ENCODE results near the gene CAMKK2.
"Not testable (repeated sequence)": the region's sequence is repeated elsewhere in the genome, so short reads cannot be mapped to it uniquely, and the experiment has no call there.

Gene CAMKK2

DNA sequence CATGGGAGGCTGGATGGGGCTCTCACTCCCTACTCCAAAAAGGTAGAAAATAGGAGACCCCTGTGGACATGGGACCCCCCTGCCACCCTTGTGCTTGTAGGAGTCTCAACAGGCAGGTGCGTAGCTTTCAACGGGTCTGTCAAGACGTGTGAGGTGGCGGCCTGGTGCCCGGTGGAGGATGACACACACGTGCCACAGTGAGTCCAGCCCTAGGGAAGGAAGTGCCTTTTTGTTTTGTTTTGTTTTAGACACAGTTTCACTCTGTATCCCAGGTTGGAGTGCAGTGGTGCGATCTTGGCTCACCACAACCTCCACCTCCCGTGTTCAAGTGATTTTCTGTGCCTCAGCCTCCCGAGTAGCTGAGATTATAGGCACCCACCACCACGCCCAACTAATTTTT, 73.7 kb downstream of the CAMKK2 start:
- DNase-seq, result no peak

DNA sequence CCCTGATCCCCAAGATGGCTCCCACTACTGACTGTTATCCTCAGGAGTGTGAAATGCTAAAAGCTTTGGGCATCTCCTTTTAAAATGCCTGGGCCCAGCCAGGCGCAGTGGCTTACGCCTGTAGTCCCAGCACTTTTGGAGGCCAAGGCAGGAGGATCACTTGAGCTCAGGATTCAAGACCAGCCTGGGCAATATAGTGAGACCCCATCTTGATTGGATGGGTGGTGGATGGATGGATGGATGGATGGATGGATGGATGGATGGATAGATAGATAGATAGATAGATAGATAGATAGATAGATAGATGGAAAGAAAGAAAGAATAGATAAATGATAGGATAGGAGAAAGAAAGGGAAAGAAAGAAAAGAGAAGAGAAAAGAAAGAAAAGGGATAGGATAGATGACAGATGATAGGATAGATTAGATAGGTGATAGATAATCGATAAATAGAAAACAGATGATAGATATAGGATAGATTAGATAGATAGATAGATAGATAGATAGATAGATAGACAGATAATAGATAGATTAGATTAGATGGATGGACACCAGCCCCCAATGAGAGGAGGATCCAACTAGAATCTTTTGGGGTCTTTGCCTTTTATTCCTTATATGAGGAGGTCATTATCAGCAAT, 77.0 kb downstream of the CAMKK2 start:
- no peak for DNase-seq

DNA sequence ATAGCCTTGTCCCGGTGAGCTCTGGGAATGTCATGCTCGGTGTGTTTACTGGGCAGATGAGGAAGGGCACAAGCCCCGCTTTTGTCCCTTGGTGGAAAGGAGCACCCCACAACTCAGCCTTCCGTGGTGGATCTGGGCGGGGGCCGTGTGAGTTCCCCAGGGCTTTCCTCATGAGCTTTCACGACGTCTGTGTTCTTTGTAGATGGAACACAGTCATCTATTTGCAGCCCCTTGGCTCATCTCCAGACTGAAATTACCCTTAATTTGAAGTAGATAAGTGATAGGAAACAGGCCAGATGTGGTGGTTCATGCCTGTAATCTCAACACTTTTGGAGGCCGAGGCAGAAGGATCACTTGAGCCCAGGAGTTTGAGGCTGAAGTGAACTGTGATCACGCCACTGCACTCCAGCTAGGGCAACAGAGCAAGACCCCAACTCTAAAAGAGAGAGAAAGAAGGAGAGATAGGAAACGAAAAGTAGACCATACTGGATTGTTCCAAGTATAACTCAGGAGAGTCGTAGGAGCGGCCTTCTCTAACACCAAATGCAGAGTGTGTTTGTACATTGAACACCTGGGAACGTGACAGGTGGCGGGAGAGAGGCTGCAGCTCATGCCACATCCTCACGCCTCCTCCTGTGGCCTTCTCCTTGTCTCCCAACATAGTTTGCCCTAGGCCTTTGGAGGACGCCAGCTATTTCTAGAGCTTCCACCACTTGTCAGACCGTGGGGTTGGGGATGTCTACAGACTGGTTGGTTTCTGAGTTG, 77.7 kb downstream of the CAMKK2 start:
- DNase-seq, result no peak

DNA sequence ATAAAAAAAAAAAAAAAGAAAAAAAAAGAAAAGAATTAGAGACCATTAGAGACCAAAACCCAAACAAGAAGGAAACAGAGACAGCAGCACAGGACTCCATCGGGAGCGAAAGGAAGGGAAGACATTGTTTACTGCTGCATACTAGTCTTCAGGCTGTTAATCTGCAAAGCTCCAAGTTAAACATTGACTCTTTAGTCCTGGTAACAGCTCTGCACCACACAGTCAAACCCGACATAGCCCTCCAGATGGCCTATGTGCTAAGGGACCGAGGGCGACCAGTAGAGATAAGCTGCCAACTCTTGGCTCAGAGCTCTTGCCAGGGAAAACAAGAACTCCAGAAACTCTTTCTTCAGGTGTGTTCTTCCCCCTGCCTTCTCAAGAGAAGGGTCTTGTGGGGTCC, 78.7 kb downstream of the CAMKK2 start:
- peak in 1 of 14 donors; percentile 47 for DNase-seq

DNA sequence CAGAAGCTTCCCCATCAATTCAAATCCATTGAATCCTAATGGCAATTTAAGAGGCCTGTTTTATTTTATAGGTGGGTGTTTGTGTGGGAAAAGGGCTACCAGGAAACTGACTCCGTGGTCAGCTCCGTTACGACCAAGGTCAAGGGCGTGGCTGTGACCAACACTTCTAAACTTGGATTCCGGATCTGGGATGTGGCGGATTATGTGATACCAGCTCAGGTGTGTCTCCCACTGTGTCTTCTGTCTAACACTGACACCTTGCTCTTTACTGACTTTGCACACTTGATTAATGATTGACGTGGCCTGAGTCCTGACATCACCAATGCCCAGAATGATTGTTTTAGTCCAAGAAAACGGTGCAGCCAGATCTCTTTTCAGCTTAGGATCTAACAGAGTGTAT, 79.4 kb downstream of the CAMKK2 start:
- DNase-seq, result no peak

DNA sequence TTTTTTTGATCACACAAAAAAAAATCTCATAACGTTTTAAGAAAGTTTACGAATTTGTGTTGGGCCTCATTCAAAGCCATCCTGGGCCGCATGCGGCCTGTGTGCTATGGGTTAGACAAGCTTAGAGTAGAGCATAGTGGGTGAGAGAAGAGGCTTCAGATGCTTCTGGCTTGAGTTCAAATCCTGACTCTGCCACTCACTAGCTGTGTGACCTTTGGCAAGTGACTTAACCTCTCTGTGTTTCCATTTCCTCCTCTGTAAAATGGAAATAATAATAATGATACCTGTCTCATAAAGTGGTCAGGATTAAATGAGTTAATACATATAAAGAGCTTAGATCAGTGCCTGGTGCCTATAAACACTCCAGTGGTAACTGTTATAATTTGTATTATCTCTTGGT, 80.4 kb downstream of the CAMKK2 start:
- DNase-seq, result no peak

DNA sequence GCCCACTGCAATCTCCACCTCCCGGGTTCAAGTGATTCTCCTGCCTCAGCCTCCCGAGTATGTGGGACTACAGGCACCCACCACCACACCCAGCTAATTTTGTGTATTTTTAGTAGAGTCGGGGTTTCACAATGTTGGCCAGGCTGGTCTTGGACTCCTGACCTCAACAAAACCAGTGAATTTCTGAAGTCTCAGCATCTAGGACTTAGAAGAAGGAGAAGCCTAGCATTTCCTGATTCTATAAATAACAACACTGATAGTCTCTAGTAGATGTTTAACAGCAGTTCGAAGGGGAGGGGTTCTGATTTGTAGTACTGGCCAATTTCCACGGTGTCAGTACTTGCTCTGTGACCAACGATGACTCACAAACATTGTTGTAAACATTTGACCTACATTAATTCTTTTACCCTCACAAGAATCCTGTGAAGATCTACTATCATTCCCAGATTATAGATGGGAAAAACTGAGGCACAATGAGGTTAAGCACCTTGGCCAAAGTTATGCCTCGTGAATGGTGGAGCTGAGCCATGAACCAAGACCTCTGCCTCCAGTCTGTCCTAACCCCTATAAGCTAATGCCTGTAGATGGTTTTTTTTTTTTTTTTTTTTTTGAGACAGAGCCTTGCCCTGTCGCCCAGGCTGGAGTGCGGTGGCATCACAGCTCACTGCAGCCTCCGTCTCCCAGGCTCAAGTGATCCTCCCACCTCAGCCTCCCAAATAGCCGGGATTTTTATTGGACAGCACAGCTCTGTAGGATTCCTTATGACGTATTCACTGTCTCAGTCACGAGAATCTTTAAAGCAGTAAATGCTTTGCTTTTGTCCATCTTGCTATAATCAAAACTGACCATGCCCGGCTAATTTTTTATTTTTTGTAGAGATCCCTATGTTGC, 81.4 kb downstream of the CAMKK2 start:
- no peak for DNase-seq

DNA sequence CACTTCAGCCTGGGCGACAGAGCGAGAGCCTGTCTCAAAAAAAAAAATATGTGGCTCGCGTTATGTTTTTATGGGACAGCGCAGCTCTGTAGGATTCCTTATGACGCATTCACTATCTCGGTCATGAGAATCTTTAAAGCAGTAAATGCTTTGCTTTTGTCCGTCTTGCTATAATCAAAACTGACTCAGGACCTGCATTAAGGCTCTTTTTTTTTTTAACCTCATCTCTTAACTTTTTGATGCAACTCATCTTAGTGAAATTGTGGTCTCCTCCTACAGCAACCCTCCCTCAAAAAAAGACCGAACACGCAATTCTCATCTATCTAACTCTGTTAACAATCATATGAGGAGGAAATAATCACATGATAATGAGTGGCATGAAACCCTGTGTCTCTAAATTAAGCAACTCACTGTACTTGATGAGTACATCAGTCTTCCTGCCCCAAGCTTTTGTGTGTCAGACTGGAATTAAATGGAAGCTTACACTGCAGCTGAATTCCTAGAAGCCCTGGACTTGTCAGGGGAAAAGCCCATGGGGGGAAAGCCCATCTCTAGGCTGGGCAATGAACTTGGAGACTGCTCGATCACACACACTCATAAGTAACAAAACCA, 82.2 kb downstream of the CAMKK2 start:
- no peak for DNase-seq

DNA sequence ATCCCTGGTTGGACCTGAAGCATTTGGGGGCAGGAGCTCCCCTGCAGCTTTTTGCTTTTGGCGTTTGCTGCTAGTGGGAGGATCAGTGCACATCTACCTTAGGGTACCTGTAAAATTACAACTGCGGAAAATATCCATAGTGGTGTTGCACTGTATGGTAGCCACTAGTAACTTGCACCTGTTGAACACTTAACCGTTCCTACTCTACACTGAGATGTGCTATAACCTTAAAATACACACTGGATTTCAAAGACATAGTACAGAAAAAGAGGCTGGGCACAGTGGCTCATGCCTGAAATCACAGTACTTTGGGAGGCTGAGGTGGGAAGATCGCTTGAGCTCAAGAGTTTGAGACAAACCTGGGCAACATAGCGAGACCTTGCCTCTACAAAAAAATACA, 83.6 kb downstream of the CAMKK2 start:
- no peak for DNase-seq

DNA sequence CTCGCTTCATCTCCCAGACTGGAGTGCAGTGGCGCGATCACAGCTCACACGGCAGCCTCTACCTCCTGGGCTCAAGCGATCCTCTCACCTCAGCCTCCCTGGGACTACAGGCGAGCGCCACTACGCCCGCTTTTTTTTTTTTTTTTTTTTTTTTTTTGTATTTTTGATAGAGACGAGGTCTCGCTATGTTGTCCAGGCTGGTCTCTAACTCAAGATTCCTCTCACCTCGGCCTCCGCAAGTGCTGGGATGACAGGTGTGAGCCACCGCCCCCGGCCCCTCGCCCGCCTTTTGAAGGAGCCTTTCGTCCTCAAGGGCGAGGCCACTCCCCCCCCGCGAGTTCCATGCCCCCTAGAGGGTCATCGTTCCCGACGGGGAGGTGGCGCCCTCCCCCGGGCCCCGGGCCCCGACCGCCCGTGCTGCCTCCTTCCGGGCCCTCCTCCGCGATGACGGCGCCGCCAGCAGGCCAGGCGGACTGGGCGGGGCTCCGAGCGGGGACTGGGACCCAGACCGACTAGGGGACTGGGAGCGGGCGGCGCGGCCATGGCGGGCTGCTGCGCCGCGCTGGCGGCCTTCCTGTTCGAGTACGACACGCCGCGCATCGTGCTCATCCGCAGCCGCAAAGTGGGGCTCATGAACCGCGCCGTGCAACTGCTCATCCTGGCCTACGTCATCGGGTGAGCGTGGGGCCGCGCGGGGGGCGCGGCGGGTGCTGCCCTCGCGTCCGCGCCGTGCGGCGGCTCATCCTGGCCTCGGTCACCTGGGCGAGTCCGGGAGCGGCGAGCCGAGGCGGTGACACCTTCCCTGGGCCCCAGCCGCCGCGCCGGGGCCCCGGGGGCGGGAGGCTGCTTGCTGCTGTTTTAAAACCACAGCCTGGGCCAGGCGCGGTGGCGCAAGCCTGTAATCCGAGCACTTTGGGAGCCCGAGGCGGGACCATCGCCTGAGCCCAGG, 86.6 kb downstream of the CAMKK2 start, which contains the start of gene P2RX4:
Gene P2RX4, plus strand, starts transcription at position 506 of the 949 bp plus-strand sequence. Its CDS starts 36 bp downstream, at position 542.
- peak; percentile 15 to 84 (median 67) for DNase-seq

DNA sequence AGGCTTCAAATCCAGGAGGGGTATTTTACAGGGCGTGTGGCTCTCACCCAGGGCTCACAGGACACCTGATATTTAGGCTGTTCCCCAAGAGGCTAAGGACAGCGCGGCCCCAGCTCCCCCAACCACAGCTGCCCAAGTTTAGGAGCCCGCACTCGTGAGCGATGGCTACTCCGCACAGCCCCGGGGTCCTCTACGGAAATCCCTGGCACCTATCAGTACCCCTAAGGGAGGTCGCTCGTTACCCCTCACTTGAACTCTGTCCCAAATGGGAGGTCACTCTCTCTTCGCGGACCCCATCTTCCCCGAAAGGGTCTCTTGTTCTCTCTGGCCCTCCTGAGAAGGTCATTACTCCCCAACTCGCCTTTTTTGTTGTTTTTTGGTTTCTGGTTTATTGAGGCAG, 87.3 kb downstream of the CAMKK2 start:
- DNase-seq, result no peak

DNA sequence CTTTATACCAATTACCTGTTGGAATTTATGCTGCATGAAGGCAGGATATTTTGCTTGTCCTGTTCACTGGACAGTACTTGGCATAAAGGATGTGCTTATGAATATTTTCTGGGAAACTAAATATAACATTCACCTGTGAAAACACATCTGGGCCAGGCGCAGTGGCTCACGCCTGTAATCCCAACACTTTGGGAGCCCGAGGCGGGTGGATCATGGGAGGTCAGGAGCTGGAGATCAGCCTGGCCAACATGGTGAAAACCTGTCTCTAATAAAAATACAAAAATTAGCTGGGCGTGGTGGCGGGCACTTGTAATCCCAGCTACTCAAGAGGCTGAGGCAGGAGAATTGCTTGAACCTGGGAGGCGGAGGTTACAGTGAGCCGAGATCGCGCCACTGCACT, 87.9 kb downstream of the CAMKK2 start:
- not testable (repeated sequence) for DNase-seq

DNA sequence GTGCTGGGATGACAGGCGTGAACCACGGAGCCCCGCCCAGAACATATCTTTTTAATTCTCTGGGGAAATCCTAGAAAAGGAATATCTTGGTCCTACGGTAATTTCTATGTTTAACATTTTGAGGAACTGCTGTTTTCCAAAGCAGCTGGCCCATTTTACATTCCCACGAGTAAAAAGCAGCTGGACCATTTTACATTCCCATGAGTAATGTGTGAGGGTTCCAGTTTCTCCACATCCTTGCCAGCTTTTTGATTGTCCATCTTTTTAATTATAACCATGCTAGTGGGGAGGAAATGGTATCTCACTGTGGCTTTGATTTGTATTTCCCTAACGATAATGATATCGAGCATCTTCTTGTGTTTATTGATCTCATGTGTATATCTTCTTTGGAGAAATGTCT, 91.0 kb downstream of the CAMKK2 start:
- DNase-seq, result no peak

DNA sequence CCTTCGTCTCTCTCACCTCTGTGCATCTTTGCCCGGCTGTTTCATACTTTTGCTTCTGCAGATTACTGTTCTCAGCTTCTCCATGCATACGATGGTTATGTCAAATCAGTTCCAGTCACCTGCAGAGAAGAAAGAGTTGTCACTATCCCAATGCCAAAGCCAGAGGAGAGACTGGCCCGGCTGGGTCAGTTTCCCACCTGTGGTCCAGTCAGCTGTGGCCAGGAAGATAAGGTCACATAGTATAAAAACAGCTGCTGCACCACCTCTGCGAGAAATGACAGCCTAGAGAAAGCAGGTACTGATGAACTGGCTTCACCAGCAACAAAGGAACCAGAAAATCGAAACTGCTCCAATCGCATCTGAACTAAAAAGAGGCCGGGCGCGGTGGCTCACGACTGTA, 93.0 kb downstream of the CAMKK2 start:
- no peak for DNase-seq

DNA sequence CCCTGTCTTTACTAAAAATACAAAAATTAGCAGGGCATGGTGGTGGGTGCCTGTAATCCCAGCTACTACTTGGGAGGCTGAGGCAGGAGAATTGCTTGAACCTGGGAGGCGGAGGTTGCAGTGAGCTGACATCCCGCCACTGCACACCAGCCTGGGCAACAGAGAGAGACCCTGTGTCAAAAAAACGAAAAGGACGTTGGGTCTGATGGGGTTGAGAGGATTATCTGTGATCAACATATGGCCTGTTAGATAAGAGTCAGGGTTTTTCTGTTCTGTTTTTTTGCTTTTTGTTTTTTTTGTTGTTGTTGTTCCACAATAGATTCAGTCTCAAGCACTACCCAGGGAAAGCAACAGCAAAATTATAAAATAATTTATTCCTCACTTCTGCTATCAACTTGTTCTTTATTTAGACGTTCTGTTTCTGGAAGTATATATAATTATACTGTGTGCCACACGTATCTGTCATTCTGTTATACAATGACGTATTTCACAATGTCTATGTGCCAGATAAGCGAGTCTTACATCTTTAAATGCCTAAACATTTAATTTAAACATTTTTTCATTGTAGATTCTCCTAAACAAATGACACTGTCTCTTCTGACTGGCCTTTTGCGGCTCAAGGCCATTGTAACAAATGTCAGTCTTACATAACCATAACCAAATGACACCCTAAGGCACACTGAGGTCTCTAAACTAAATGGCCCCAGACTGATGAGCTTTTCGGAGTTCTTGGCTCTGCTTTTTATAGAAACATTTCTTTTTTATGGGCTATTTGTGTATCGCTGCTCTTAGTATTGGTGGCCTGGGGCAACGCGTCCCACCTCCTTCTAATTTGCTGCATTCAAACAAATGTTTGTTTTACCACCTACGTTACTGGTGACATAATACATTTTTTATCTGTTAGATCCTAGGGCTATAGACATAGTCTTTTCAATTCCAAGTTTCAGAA, 93.8 kb downstream of the CAMKK2 start:
- DNase-seq, result peak in 1 of 14 donors; percentile 36

DNA sequence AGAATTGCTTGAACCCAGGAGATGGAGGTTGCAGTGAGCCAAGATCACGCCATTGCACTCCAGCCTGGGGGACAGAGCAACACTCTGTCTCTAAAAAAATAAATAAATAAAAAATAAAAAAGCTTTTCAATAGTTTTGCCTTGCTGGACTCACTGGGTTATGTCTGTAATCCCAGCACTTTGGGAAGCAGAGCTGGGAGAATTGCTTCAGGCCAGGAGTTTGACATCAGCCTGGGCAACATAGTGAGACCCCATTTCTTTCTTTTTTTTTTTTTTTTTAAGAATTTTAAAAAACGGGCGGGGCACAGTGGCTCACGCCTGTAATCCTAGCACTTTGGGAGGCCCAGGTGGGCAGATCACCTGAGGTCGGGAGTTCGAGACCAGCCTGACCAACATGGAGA, 95.4 kb downstream of the CAMKK2 start:
- DNase-seq, result not testable (repeated sequence)

DNA sequence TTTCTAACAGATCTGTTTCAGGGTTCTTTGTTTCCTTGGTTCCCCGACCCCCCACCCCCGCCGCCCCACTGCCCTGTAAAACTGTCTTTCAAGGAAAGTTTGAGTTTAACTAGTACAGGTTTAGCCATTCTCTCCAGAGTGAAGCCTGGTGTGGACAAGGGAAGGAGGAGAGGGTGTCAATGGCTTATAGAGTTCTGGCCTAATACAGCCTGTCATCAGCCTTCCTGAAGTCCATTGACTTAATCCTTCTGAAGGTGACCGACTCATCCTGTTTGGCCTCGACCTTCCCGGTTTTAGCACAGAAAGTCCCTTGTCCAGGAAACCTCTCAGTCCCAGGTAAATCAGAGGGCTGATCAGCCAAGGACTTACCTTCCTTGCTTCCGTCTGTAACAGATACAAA, 97.6 kb downstream of the CAMKK2 start:
- no peak for DNase-seq

DNA sequence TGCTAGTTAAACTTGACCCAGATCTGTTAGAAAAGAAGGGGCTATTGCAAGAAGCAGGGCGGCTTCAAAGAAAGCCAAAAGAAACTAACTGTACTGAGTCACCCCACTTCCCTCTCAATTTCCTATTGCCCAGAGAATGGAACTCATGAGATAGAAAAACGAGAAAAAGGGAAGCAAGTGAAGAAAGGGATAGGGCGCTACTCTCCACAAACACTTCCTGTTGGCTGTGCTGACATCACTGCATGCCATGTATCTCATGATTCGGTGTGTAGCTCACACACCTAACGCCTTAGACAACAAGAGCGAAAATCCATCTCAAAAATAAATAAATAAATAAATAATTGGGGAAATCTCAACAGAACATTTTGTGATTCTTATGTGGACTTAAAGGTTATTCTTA, 99.6 kb downstream of the CAMKK2 start:
- DNase-seq, result peak in 4 of 14 donors; percentile 8 to 17 (median 13)

DNA sequence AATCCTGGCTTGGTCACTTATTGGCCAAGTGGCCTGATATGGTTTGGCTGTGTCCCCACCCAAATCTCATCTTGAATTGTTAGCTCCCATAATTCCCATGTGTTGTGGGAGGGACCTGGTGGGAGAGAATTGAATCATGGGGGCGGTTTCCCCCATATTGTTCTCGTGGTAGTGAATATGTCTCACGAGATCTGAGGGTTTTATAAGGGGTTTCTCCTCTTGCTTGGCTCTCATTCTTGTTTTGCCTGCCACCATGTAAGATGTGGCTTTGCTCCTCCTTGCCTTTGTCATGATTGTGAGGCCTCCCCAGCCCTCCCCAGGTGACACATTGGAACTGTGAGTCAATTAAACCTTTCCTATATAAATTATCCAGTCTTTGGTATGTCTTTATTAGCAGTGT, 105.4 kb downstream of the CAMKK2 start:
- no peak for DNase-seq

DNA sequence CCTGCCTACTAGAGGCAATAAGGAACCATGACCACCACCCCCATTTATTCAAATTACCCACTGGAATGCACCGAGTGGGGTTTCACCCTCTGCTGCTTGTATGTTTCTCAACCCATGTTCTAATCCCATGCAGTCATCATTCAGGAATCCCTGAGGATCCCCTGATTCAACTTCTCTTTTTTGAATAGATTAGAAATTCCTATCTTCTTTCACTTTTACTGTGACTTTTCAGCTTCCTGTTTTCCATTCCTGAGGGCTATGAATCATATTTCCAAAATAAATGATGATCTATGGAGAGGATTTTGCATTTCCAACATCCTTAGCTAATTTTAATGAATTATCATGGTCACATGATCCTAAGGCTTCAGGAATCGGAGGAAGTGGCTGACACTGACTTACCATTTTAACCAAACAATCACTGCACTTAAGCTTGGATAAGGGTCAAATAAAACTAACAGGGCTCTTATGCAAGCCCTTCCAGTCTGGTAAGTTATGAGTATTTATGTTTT, 105.9 kb downstream of the CAMKK2 start:
- no peak for DNase-seq

Measured in C1 segment of cervical spinal cord (tissue), 14 donors.